ENCODE measurements around the gene AATK. TPM values are rescaled to one million over a fixed set of nuclear protein-coding genes. Genes with fewer than 3 reads are reported as not detected.

AATK gene
- total and polyA plus RNA-seq, 10 of the 15 experiments (the other 5 are each of a cell fraction or from before 2014, with no cell fraction given), result 0.04 TPM; not detected in 9

- TF ChIP-seq FOXM1 (IDR thresholded peaks at IDR 0.05; ENCODE audit: low read depth, low read length) (no peak), HDAC6 (IDR thresholded peaks at IDR 0.05; ENCODE audit: unreplicated experiment) (no peak), SREBF1 (IDR thresholded peaks at IDR 0.05; ENCODE audit: low read length) (no peak)
These were observed 48.0 kb upstream of the AATK start (continued) for GRCh38 chr17:81213978-81214377.

DNA sequence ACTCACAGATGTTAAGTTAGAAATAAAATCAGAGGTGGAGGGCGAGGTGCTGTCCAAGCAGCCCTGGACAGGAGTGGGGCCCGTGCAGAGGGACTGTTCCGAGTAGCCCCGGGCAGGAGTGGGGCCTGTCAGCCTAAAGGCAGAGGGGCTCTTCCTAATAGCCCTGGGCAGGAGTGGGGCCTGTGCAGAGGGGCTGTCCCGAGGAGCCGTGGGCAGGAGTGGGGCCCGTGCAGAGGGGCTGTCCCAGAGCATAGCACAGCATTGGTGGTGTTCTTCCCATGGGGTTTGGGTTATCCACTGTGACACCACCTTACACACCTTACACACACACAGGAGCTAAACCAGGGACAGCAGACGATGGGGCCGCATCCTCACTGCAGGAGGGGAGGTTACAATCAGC is 46.3 kb upstream of the AATK start:
- WGBS (ENCODE audit: insufficient coverage, insufficient replicate concordance, low lambda C conversion rate, missing lambda C conversion rate), result 40% methylated on average over 9 of the region's 9 CpGs
- FAIRE-seq, result no peak
- no peak for DNase-seq (ENCODE audit: low read depth, low spot score)
- CTCF ChIA-PET, result no interaction called here
- RAD21 ChIA-PET (ENCODE audit: unreplicated experiment), result no interaction called here
- no peaks in the 10 kb centered on the region for H3K9me3 ChIP-seq (replicated peaks; ENCODE audit: control insufficient read depth, insufficient read depth, low read length)
- H3K9ac ChIP-seq (ENCODE audit: control insufficient read depth, insufficient read depth, low read length), result no peak overlapping the region
- no peaks in the 10 kb centered on the region for H3K79me2 ChIP-seq (ENCODE audit: control insufficient read depth, insufficient read depth, low read length)
- in situ Hi-C loops (cut with MboI) (no loop called here), intact Hi-C loops (cut with micrococcal nuclease; ENCODE audit: unreplicated experiment) (no loop called here)
- POLR2A ChIA-PET, result no interaction called here
- no peak overlapping the region for H3K27ac ChIP-seq (ENCODE audit: control insufficient read depth, insufficient read depth)
- BruUV-seq (replicated peaks), result TSS peak; percentile 67
- H3K36me3 ChIP-seq (ENCODE audit: control insufficient read depth in 2 of 2, insufficient read depth in 2 of 2, low read length in 1 of 2), result peaks cover 0 to 7% of the 10 kb centered on the region in 2 experiments; a peak in 2 of 4 replicates
- no peaks in the 10 kb centered on the region for H4K20me1 ChIP-seq (ENCODE audit: control insufficient read depth, insufficient read depth)
- TF ChIP-seq CHD4 (IDR thresholded peaks at IDR 0.05) (no peak), CREM (IDR thresholded peaks at IDR 0.05; ENCODE audit: low read depth) (no peak), ZBTB33 (IDR thresholded peaks at IDR 0.05) (no peak), CHD2 (IDR thresholded peaks at IDR 0.05; ENCODE audit: borderline replicate concordance, low read depth, low read length) (no peak), E2F4 (IDR thresholded peaks at IDR 0.05; ENCODE audit: low read depth, low read length) (no peak), TARDBP (IDR thresholded peaks at IDR 0.05; ENCODE audit: borderline replicate concordance) (no peak)
- ATAC-seq, result no peak
- H3K4me3 ChIP-seq, result no peak overlapping the region
- H2AFZ ChIP-seq (ENCODE audit: control insufficient read depth, low read depth, low read length), result no peak overlapping the region; the same call in 1 of the 2 replicates
- no peak overlapping the region for H3K4me2 ChIP-seq (ENCODE audit: control insufficient read depth, insufficient read depth)
- H3K4me1 ChIP-seq (ENCODE audit: control insufficient read depth, insufficient read depth, low read length), result no peaks in the 10 kb centered on the region
- H3K27me3 ChIP-seq (replicated peaks in 1 of 2; ENCODE audit: control insufficient read depth in 2 of 2, insufficient read depth in 2 of 2, low read length in 1 of 2), result no peaks in the 10 kb centered on the region
- SMC1A ChIA-PET (ENCODE audit: uncharacterized antibody, unreplicated experiment), result no interaction called here

All from GM12878 (cell line).